Activated T-cell treated with anti-CD3 and anti-CD28 coated beads, Interleukin-2, amount 50 U/mL, for 1 hour (primary cell): Measurements from ENCODE around the gene GNG5.
"Not testable (repeated sequence)": the region's sequence is repeated elsewhere in the genome, so short reads cannot be mapped to it uniquely, and the experiment has no call there.

Experiments used
- DNase-seq: peaks from one replicate; pipeline ENCODE4 v3.0.0-alpha.2; 2020

GNG5 gene

DNA sequence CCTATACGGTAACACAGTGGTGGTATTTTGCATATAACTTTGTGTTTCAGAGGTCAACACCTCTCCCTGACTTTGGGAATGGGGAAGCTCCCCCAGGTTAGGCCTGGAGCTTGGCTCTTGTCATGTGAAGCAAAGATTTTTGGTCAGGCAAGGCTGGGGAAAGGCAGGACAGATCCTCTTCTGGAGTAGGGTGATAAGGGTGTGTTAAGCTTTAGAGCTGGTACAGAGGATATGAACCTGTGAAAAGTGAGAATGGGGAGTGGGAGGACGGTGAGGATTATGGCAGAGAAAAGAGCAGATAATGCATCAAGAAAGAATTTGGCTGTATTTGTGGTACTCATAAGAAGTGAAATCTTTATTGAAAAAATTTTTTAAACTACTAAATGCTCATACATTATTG is 25.1 kb downstream of the GNG5 start:
- no peak for DNase-seq

DNA sequence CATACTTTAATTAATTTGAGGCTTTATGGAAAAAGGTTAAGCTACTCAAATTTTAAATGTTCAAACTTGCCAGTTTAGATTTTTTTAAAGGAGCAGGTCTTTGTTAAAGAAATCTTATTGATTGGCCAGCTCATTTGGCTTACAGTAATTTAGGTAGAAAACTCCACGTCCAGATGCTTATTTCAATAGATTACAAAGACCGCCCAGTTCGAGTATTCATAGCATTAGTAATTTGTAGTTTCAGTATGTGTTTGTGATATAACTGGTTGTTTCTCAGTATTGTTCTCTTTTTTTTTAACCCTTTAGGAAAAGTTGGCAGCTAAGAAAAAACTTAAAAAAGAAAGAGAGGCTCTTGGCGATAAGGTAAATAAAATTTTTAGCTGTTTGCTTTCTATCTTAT is 25.7 kb downstream of the GNG5 start:
- no peak for DNase-seq

DNA sequence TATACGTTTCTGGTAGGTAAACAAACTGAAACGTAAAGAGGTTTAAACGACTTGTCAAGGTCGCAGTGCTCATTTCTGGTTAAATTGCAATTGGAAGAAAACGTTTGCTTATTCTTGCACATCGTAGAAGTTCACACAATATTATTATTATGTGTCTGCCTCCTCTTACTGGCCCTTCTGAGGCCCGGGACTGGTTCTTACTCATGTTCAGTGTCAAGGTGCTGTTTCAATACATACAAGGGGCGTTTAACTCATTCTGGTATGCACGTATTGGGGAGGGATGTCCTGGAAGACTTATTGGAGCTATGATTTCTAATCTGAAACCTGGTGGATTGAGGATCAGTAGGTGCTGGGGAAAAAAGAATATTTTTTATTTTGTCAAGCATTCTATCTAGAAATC is 26.4 kb downstream of the GNG5 start:
- DNase-seq: no peak

- DNase-seq: peak; percentile 81
Measured at GRCh38 chr1:84478876-84479868, 27.2 kb downstream of the GNG5 start, which contains the start of gene RPF1. TSS of gene RPF1 (plus strand) at chr1:84479266. CDS start at chr1:84479282, 16 bp downstream.

GRCh38 chr1:84476225-84476624 is 30.2 kb downstream of the GNG5 start:
- DNase-seq: no peak

GRCh38 chr1:84467298-84467697 is 39.1 kb downstream of the GNG5 start:
- DNase-seq: no peak

DNA sequence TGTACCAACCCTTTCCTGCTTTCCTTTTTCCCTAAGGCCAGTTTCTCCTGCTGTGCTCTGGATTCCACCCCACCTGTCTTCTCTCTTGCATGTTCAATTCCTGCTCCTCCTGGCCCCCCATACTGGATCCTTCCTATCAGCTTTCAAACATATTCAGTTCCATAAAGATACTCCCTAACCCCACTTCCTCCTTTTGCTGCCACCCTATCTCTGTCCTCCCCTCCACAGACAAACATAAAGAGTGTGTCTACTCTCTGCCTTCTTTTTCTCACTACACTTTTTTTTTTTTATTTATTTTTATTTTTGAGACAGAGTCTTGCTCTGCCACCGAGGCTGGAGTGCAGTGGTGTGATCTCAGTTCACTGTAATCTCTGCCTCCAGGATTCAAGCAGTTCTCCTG is 44.3 kb downstream of the GNG5 start:
- DNase-seq: no peak

DNA sequence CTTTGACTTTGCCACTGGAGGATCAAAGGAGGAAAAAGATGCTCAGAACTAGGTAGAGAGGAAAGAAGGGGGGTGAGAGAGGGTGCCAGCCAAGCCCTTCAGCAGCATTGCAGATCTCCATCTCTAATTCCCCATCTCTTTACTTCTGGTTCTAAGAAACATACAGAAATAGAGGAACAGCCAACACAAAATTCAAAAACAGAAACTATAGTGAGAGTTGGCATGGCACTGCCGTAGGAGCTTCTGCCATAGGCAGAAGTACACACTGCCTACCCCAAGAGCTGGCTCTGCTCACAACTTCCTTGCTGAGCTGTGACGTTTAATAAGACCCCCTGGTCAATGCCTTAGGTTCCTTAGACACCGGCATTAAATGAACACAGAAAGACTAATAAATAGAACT is 53.9 kb downstream of the GNG5 start:
- no peak for DNase-seq

DNA sequence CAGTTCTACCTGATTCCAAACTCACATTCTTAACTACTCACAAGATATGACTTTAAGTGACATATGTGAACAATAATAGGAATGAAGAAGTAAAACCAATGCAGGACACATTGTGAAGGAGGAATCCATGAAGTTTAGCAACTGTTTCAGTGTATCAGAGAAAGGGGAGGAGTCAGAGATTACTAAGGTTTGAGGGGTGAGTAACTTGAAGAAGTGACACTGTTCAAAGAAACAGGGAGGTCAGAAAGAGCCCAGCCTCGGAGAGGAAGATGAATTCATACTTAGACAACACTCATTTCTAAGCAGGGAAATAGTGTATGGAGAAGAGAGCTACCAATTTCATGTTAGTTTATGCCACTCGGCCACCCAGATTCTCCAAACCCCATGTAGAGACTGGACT is 55.5 kb downstream of the GNG5 start:
- no peak for DNase-seq

- not testable (repeated sequence) for DNase-seq
Measured at GRCh38 chr1:84448704-84449103, 57.7 kb downstream of the GNG5 start.
